Liver (tissue), 4 donors: ENCODE measurements around the gene CLDN1. TPM values are rescaled to one million over a fixed set of nuclear protein-coding genes. Genes with fewer than 3 reads are reported as not detected.

Experiments used
- polyA plus RNA-seq, 2 donors: library from polyadenylated mRNA; stranded (reverse) in 1 of 2; unstranded in 1 of 2; fragments of 200-250 nt in 1 of 2; fragments of >200 nt in 1 of 2; fragmentation: Nextera tagmentation in 1 of 2; extraction: Ambion mirVana in 1 of 2; gene quantifications; one replicate each; pipeline versions ENCODE4 v1.2.1 to v1.2.3, GENCODE V29; 2013 to 2015
- total RNA-seq, 2 donors: library from RNA; depleted of rRNA; stranded (reverse); fragments of >200 nt; gene quantifications; one replicate each; pipeline ENCODE4 v1.2.3, GENCODE V29; 2014
- donor health status: healthy.
- donor health status: healthy.
- donor health status: healthy.

Gene CLDN1
- total and polyA plus RNA-seq, 4 donors = 57.8 to 92.0 (median 87.3) TPM

Other genes with a start within 250 kb of the CLDN1 start
- gene P3H2, start 201.5 kb downstream of the CLDN1 start, total RNA-seq = 1 to 10 TPM; 3.7 to 6.9 TPM
- 1 to 10 TPM; 1.9 to 4.5 TPM for gene P3H2, start 201.5 kb downstream of the CLDN1 start, polyA plus RNA-seq
- under 1 TPM; 0.75 to 0.89 TPM for gene CLDN16, start 65.7 kb upstream of the CLDN1 start, total RNA-seq
- under 1 TPM; 0.22 to 0.64 TPM for gene CLDN16, start 65.7 kb upstream of the CLDN1 start, polyA plus RNA-seq
- gene TMEM207, start 127.5 kb upstream of the CLDN1 start, total RNA-seq = not detected
- gene TMEM207, start 127.5 kb upstream of the CLDN1 start, polyA plus RNA-seq = not detected
- 100 to 1,000 TPM in 1 of 2 donors, 10 to 100 TPM in 1; 85.1 to 230 TPM for gene IL1RAP, start 191.6 kb upstream of the CLDN1 start, total RNA-seq
- gene IL1RAP, start 191.6 kb upstream of the CLDN1 start, polyA plus RNA-seq = 10 to 100 TPM; 53.7 to 58.1 TPM